Measurements from ENCODE around the gene TGFBI. TPM values are rescaled to one million over a fixed set of nuclear protein-coding genes. Genes with fewer than 3 reads are reported as not detected.
A peak's percentile ranks its signal among the peaks of the same experiment; 100 is the strongest.

TGFBI gene
- total RNA-seq, 1 donor = 281 TPM

- no peak overlapping the region for H3K4me3 ChIP-seq (ENCODE audit: low read depth, low read length)
- DNase-seq (ENCODE audit: low read depth) = peak; percentile 47
- no peak for TF ChIP-seq CTCF (IDR thresholded peaks at IDR 0.05; ENCODE audit: insufficient read depth, low read depth, low read length)
Observed at GRCh38 chr5:136007271-136007670, 21.5 kb upstream of the TGFBI start.

DNA sequence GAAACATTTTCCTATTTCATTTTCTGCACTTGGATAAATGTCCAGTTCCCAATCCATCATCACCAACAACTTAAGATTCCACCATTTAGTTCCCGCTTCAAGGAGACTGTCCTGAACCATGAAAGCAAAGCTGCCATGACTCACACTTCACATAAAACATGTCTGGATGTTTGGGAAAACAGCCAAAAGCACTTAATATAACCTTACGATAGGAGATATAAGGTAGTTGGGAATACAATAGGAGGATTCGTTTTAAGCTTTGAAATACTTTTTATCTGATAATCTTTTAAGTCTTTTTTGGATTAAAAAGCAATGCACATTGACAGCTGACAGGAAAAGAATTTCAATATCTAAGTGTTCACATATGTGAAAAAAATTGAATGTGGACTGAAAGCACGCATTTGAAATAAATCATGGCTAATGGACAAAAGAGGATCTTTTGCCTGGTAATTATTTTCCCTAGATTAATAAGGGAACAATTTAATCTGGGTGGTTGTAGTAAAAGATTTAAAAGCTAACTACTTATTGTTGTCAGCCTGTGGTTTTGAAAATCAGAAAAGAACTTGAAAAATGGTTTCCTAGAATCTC lies 17.3 kb upstream of the TGFBI start:
- DNase-seq (ENCODE audit: low read depth) = peak; percentile 95
- no peak overlapping the region for H3K4me3 ChIP-seq (ENCODE audit: low read depth, low read length)
- no peak for TF ChIP-seq CTCF (IDR thresholded peaks at IDR 0.05; ENCODE audit: insufficient read depth, low read depth, low read length)

DNA sequence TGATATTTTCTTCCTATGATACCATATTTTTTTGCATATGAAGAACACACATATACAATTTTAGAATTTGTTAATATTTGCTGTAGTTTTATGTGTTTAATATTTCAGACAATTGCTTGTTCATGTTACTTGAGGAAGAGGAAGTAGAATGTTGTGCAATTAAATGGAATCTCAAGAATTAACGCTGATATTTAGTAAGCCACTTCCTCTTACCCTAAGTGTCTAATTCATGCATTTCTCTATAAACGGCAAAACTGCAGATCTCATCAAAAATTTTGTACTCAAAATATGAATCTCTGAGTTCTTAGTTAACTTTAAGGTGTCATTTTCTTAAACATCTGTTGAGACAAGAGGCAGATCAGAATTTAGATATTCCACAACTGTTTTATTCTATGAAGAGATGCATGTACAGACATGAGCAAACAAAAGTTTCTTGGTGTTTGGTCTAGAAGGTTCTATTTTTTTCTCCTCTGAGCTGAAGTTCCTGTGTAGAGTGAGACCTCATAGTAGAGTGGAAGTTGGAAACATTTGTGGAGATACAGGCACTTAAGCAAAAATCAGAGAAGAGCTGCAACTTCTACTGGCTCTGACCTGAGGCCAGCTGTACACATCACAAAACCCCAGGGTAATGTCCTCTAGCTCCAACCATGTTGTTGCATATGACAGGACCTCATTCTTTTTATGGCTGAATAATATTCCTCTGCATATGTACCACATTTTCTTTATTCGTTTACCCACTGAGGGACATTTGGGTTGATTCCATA lies 16.6 kb upstream of the TGFBI start:
- peak; percentile 57 for DNase-seq (ENCODE audit: low read depth)
- no peak overlapping the region for H3K4me3 ChIP-seq (ENCODE audit: low read depth, low read length)
- no peak for TF ChIP-seq CTCF (IDR thresholded peaks at IDR 0.05; ENCODE audit: insufficient read depth, low read depth, low read length)

- no peak for DNase-seq (ENCODE audit: low read depth)
- H3K4me3 ChIP-seq (ENCODE audit: low read depth, low read length) = no peak overlapping the region
- TF ChIP-seq CTCF (IDR thresholded peaks at IDR 0.05; ENCODE audit: insufficient read depth, low read depth, low read length) = no peak
Observed at GRCh38 chr5:136013559-136013958, 15.2 kb upstream of the TGFBI start.

DNA sequence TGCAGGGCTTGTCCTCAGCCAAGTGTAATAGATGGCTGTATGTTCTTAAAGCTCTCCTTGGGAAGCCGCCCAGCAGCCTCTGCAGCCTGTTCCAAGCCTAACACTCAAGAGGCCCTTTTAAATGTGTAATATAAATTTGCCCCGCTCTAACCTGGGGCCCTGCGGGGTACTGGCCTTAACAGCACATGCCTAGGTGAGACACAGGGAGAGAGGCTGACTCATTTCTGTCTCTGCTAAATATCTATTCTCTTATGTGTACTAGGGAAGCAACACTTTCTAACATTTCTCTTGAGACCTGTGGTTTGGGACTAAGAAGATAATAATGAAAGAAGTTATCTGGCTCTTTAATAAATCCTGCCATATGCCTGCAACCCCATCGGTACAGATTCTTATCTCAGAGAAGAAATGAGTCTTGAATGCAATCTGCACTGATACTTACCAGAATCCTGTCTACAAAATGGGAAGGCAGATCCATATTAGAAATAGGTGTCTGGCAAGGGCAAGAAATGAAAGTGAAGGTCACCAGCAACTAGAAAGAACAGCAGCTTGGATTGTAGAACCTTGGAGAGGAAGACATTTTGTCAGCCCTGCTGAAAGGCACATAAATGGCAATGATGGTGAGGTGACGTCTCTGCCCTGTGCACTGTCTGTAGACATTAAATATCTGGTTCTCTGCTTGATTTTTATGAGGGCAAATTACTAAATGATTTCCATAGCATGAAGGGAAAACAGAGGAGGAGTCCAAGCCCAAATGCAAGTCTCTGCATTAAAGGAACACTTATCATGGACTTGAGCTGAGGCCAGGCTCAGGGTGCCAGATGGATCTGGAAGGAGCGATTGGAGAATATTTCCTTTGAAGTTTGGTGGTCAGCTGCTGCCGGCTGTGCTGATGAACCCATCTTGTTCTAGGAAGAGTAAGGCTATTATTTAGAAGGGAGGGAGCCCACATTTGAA lies 14.5 kb upstream of the TGFBI start:
- DNase-seq (ENCODE audit: low read depth) = peak; percentile 81
- no peak for TF ChIP-seq CTCF (IDR thresholded peaks at IDR 0.05; ENCODE audit: insufficient read depth, low read depth, low read length)
- no peak overlapping the region for H3K4me3 ChIP-seq (ENCODE audit: low read depth, low read length)

GRCh38 chr5:136015003-136015375 lies 13.8 kb upstream of the TGFBI start:
- no peak for TF ChIP-seq CTCF (IDR thresholded peaks at IDR 0.05; ENCODE audit: insufficient read depth, low read depth, low read length)
- no peak overlapping the region for H3K4me3 ChIP-seq (ENCODE audit: low read depth, low read length)
- DNase-seq (ENCODE audit: low read depth) = no peak
